ENCODE data around the gene PDZD7. TPM values are rescaled to one million over a fixed set of nuclear protein-coding genes. Genes with fewer than 3 reads are reported as not detected.
A peak's percentile ranks its signal among the peaks of the same experiment; 100 is the strongest.

PDZD7 gene
- total and polyA plus RNA-seq, 4 donors: 0.06 to 0.09 (median 0.07) TPM; not detected in 1

DNA sequence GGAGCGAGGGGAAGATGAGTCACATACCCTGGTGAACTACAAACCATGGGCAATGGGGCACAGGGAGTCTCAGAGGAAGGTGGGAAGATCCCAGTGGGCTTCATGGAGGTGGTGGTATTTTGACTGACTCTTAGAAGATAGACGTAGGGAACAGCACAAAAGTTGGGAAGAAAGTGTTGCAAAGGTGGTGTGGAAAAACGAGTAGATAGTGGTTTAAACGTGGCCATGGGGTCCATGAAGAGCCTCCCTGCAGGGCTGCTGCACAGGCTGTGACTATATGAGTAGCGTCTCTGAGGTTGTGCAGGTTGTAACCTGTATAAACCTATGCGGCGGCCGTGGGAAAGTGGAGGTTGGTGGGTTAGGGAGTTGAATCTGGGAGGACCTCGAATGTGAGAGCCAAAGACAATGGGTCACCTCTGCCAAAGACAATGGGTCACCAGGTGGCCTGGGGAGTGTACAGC is 17.5 kb downstream of the PDZD7 start:
- 52% methylated on average over 9 of the region's 9 CpGs for WGBS
- Histone ChIP-seq H3K27ac (ENCODE audit: low read depth in 1 of 2, low read length in 2 of 2) (no peak overlapping the region), H3K9ac (ENCODE audit: low read depth in 1 of 2, low read length in 2 of 2) (no peak overlapping the region), H3K4me1 (ENCODE audit: control insufficient read depth in 4 of 4, insufficient read depth in 4 of 4, low read length in 3 of 4) (peaks cover 0 to 9% (median 3%) of the 10 kb centered on the region in 4 donors), H3K27me3 (ENCODE audit: control insufficient read depth in 4 of 4, insufficient read depth in 4 of 4, low read length in 3 of 4) (peaks cover 0 to 2% (median under 1%) of the 10 kb centered on the region in 4 donors), H3K4me3 (ENCODE audit: low read depth in 1 of 3, low read length in 3 of 3) (no peak overlapping the region), H3K36me3 (ENCODE audit: control insufficient read depth in 4 of 4, insufficient read depth in 3 of 4, low read depth in 1 of 4, low read length in 3 of 4) (no peaks in the 10 kb centered on the region), H3K9me3 (ENCODE audit: control insufficient read depth in 4 of 4, low read length in 3 of 4) (no peaks in the 10 kb centered on the region)
- TF ChIP-seq HNF4A (conservative IDR thresholded peaks at IDR 0.05): no peak
- no peak for TF ChIP-seq YY1 (IDR thresholded peaks at IDR 0.05)
- TF ChIP-seq FOXA2 (IDR thresholded peaks at IDR 0.05): no peak
- TF ChIP-seq FOXA1 (IDR thresholded peaks at IDR 0.05): no peak
- TF ChIP-seq, protein P1, sequence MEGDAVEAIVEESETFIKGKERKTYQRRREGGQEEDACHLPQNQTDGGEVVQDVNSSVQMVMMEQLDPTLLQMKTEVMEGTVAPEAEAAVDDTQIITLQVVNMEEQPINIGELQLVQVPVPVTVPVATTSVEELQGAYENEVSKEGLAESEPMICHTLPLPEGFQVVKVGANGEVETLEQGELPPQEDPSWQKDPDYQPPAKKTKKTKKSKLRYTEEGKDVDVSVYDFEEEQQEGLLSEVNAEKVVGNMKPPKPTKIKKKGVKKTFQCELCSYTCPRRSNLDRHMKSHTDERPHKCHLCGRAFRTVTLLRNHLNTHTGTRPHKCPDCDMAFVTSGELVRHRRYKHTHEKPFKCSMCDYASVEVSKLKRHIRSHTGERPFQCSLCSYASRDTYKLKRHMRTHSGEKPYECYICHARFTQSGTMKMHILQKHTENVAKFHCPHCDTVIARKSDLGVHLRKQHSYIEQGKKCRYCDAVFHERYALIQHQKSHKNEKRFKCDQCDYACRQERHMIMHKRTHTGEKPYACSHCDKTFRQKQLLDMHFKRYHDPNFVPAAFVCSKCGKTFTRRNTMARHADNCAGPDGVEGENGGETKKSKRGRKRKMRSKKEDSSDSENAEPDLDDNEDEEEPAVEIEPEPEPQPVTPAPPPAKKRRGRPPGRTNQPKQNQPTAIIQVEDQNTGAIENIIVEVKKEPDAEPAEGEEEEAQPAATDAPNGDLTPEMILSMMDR (IDR thresholded peaks at IDR 0.05; ENCODE audit: low read depth, low read length, missing input control): no peak
- no peak for DNase-seq (ENCODE audit: low spot score)

DNA sequence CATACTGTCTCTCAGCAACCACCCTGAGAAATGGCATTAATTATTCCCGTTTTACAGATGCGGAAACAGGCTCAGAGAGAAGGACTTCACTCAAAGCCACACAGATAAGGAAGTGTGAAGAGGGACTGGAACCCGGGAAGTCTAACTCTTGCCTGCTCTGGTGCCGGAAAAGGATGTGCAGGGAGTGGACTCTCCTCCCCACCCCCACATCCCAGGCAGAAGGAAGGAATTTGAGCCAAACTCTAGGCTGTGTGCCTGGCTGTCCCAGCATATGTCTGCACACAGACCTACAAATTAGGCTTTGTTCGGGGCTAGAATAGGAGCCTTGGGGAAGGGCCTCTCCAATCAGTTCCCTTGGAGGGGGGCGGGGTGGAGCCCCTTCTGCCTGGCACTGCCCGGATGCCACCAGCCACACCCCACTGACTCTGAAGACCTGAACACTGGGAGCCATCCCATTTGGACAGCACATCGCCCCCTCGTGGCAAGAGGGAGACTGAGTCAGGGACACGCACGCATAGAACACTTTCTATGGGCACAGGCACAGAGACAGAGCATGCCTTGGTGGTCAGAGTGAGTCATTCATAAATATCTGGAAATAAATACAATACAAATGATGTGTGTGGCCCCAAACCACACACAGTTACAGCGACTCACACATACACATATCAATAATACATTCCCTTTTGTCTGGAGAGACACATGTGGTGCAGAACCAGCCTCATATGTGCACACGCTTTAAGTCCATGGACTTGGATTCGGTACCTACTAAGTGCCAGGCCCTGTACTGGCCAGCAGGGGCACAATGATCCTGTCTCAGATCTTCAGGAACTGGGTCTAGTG is 18.2 kb downstream of the PDZD7 start:
- Histone ChIP-seq H3K36me3 (ENCODE audit: control insufficient read depth in 4 of 4, insufficient read depth in 3 of 4, low read depth in 1 of 4, low read length in 3 of 4) (no peaks in the 10 kb centered on the region), H3K9me3 (ENCODE audit: control insufficient read depth in 4 of 4, low read length in 3 of 4) (no peaks in the 10 kb centered on the region), H3K4me1 (ENCODE audit: control insufficient read depth in 4 of 4, insufficient read depth in 4 of 4, low read length in 3 of 4) (peaks cover 0 to 9% (median 3%) of the 10 kb centered on the region in 4 donors), H3K4me3 (ENCODE audit: low read depth in 1 of 3, low read length in 3 of 3) (no peak overlapping the region), H3K9ac (ENCODE audit: low read depth in 1 of 2, low read length in 2 of 2) (no peak overlapping the region), H3K27me3 (ENCODE audit: control insufficient read depth in 4 of 4, insufficient read depth in 4 of 4, low read length in 3 of 4) (no peaks in the 10 kb centered on the region), H3K27ac (ENCODE audit: low read depth in 1 of 2, low read length in 2 of 2) (no peak overlapping the region)
- WGBS: 24% methylated on average over 14 of the region's 14 CpGs
- peak; percentile 10 for TF ChIP-seq SP1 (IDR thresholded peaks at IDR 0.05)
- peak in 1 of 2 donors; percentile 16 for TF ChIP-seq JUND (IDR thresholded peaks at IDR 0.05)
- TF ChIP-seq, protein P1 (IDR thresholded peaks at IDR 0.05; ENCODE audit: low read depth, low read length, missing input control): peak; percentile 84
- TF ChIP-seq NR2F2 (IDR thresholded peaks at IDR 0.05): no peak
- TF ChIP-seq ZBTB33 (IDR thresholded peaks at IDR 0.05): no peak
- peak; percentile 75 to 87 for TF ChIP-seq RAD21 (IDR thresholded peaks at IDR 0.05)
- DNase-seq (ENCODE audit: low spot score): peak; percentile 81
